Bronchial epithelial cell (primary cell): ENCODE measurements around the gene TMEM42. TPM values are rescaled to one million over a fixed set of nuclear protein-coding genes. Genes with fewer than 3 reads are reported as not detected.
"Not testable (repeated sequence)": the region's sequence is repeated elsewhere in the genome, so short reads cannot be mapped to it uniquely, and the experiment has no call there.

ENCODE experiments used
- DNase-seq: peaks from one replicate; pipeline ENCODE4 v3.0.0-alpha.2; 2010; ENCODE audit warnings: low read depth
- FAIRE-seq: peaks from 2 replicates; lab custom pipeline; 2011; peaks lifted over from hg19 to GRCh38; lab: Jason Lieb, UNC
- H3K27me3 ChIP-seq: 2 replicates; pipeline ENCODE4 v1.5.1; 2011; ENCODE audit warnings: low read length; ENCODE audit not compliant: control insufficient read depth, insufficient read depth
- H3K36me3 ChIP-seq: 2 replicates; pipeline ENCODE4 v1.5.1; 2011; ENCODE audit warnings: low read length; ENCODE audit not compliant: control insufficient read depth, insufficient read depth
- H3K4me3 ChIP-seq: 2 replicates; pipeline ENCODE4 v1.5.1; 2011; ENCODE audit warnings: mild to moderate bottlenecking, low read depth, low read length, control low read depth
- total RNA-seq: library from RNA; depleted of rRNA; stranded (reverse); fragments of >200 nt; gene quantifications from 2 replicates; pipeline ENCODE4 v1.2.1, GENCODE V29; 2014
- TF ChIP-seq, protein P1 (sequence below): IDR thresholded peaks from 2 replicates; pipeline ENCODE4 v1.5.1; 2011; ENCODE audit warnings: mild to moderate bottlenecking, moderate library complexity, low read length, control low read depth, inconsistent platforms; ENCODE audit not compliant: insufficient read depth, severe bottlenecking

Gene TMEM42
- 17.1 and 25.7 TPM in 2 replicates for total RNA-seq

DNA sequence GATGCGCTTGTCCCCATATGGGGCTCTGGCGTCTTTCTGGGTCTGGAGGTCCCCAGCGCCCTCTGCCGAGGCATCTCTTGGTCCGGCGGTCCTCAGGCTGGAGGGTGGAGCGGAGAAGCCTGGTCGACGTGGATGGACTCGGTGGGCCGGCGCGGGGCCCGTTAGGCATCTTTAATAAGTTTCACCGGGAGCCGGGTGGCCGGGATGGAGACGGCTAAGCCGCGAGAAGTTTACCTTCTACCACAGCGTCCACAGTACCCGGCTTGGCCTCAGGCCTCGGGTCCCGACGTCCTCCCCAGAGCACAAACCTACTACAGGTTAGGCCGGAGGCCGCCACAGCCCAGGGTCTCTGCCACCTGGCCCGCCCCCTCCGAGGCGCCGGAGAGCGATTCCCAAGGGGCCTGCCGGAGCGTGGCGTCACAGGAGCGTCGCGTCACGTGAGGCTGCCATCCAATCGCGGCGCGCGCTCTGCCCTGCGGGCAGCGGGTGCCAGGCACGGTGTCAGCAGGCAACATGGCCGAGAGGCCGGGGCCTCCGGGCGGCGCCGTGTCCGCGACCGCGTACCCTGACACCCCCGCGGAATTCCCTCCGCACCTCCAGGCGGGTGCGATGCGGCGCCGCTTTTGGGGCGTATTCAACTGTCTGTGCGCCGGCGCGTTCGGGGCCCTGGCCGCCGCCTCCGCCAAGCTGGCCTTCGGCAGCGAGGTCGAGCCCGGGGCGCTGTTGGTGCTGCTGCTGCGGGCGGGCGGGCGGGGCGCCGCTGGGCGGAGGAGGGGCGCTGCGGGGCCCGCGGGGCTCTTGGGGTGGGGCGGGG is at the start of gene TMEM42:
Gene TMEM42, plus strand, starts transcription at position 501 of the 814 bp plus-strand sequence. Its CDS starts 13 bp downstream, at position 514.
- FAIRE-seq = no peak

DNA sequence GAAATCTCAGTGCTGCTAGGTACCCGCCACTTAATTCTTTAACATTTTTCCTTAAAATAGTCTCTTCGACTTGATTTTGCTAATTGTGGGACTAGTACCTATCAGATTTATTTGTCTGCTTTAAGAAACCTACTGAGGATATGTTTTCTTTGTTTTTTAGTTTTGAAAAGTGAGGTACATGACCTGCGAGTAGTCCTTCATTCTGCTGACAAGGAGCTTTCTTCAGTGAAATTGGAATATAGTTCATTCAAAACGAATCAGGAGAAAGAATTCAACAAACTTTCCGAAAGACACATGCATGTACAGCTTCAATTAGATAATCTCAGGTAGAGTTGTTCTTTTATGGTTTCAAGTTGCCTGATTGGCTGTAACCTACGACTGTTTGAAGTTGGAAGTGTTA is 47.0 kb upstream of the TMEM42 start:
- FAIRE-seq (no peak), DNase-seq (no peak)
- TF ChIP-seq, protein P1, sequence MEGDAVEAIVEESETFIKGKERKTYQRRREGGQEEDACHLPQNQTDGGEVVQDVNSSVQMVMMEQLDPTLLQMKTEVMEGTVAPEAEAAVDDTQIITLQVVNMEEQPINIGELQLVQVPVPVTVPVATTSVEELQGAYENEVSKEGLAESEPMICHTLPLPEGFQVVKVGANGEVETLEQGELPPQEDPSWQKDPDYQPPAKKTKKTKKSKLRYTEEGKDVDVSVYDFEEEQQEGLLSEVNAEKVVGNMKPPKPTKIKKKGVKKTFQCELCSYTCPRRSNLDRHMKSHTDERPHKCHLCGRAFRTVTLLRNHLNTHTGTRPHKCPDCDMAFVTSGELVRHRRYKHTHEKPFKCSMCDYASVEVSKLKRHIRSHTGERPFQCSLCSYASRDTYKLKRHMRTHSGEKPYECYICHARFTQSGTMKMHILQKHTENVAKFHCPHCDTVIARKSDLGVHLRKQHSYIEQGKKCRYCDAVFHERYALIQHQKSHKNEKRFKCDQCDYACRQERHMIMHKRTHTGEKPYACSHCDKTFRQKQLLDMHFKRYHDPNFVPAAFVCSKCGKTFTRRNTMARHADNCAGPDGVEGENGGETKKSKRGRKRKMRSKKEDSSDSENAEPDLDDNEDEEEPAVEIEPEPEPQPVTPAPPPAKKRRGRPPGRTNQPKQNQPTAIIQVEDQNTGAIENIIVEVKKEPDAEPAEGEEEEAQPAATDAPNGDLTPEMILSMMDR = no peak
- Histone ChIP-seq H3K4me3 (no peak overlapping the region), H3K27me3 (no peaks in the 10 kb centered on the region), H3K36me3 (no peaks in the 10 kb centered on the region)

More for the DNA sequence above, at the start of gene TMEM42:
- Histone ChIP-seq H3K27me3 (no peaks in the 10 kb centered on the region), H3K36me3 (peaks cover 4% of the 10 kb centered on the region), H3K4me3 (peak within 1 kb of the TSS; percentile 65)
- DNase-seq = peak; percentile 71
- TF ChIP-seq, protein P1 = peak; percentile 11

DNA sequence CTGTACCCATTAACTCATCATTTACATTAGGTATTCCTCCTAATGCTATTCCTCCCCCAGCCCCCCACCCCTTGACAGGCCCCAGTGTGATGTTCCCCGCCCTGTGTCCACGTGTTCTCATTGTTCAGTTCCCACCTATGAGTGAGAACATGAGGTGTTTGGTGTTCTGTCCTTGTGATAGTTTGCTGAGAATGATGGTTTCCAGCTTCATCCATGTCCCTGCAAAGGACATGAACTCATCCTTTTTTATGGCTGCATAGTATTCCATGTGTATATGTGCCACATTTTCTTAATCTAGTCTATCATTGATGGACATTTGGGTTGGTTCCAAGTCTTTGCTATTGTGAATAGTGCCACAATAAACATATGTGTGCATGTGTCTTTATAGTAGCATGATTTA is 45.4 kb upstream of the TMEM42 start:
- H3K36me3 ChIP-seq, H3K4me3 ChIP-seq, H3K27me3 ChIP-seq, FAIRE-seq, DNase-seq: not testable (repeated sequence)

DNA sequence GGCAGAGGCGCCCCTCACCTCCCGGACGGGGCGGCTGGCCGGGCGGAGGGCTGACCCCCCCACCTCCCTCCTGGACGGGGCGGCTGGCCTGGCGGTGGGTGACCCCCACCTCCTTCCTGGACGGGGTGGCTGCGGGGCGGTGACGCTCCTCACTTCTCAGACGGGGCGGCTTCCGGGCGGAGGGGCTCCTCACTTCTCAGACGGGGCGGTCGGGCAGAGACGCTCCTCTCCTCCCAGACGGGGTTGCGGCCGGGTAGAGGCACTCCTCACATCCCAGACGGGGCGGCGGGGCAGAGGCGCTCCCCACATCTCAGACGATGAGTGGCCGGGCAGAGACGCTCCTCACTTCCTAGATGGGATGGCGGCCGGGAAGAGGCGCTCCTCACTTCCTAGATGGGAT is 40.5 kb upstream of the TMEM42 start:
- not testable (repeated sequence) for H3K27me3 ChIP-seq, H3K36me3 ChIP-seq, FAIRE-seq, DNase-seq, H3K4me3 ChIP-seq

DNA sequence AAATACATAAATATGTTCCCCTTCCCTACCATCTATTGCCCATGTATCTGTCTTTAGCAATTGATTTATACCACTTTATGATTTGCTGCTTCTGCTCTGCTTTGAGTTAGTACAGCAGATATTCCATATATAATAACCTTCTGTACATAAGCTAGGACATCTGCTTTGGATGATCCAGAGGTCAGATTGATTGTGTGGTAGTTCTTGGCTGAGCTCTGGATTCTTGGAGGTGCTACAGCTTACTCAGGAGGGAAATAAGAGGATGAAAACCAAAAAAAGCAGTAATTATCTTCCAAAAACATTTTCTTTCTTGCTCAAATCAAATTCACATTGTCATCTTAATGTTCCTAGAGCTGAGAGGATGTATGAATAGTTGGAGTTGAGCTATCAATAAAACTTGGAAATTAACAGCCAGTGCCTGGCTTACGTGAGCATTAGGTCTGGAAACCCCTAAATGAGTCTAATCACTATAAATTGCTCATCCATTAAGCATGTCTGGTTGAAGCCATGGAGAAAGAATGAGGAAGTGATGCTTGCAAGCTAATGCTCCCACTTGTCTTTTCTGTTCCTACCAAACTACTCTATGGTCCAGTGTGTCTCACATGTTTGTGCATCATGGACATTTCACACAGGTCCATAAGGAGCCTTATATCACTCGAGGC is 36.3 kb upstream of the TMEM42 start:
- Histone ChIP-seq H3K36me3 (peaks cover 1% of the 10 kb centered on the region), H3K4me3 (no peak overlapping the region), H3K27me3 (no peaks in the 10 kb centered on the region)
- DNase-seq (peak; percentile 88), FAIRE-seq (no peak)
- TF ChIP-seq, protein P1 = no peak

DNA sequence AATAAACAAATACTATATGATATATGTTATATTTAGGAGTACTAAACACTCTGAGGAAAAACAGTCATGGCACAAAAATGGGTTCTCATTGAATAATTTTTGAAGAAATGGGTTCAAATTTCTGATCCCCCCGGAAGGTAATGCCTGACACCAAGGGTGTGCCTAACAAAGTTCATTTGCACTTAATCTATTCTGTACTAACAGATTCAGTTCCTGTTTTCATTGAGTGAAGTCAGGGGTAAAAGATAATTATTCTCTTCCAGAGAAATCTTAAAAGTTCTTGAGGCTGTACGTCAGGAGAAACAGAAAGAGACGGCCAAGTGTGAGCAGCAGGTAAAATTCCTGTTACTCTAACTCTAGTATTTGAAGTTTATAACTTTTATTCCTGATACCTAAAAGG is 34.5 kb upstream of the TMEM42 start:
- peaks cover 1% of the 10 kb centered on the region for H3K36me3 ChIP-seq
- no peaks in the 10 kb centered on the region for H3K27me3 ChIP-seq
- no peak overlapping the region for H3K4me3 ChIP-seq
- DNase-seq (no peak), FAIRE-seq (no peak)
- TF ChIP-seq, protein P1 = no peak
